OCI-LY3 (cell line): ENCODE measurements around the gene RALBP1.

ENCODE experiments used
- EZH2phosphoT487 ChIP-seq: fragments of 200-600 bp; shearing (Covaris generic); IDR thresholded peaks from 2 replicates; pipeline ENCODE4 v1.6.1; 2018; ENCODE audit warnings: antibody characterized with exemption, mixed run types, low read depth
- TF ChIP-seq, protein P1 (sequence below): fragments of 200-600, 300-600 bp; sonication (generic); IDR thresholded peaks from 2 replicates; pipeline ENCODE4 v1.5.1; 2014; ENCODE audit warnings: antibody characterized with exemption, low read length, low read depth

DNA sequence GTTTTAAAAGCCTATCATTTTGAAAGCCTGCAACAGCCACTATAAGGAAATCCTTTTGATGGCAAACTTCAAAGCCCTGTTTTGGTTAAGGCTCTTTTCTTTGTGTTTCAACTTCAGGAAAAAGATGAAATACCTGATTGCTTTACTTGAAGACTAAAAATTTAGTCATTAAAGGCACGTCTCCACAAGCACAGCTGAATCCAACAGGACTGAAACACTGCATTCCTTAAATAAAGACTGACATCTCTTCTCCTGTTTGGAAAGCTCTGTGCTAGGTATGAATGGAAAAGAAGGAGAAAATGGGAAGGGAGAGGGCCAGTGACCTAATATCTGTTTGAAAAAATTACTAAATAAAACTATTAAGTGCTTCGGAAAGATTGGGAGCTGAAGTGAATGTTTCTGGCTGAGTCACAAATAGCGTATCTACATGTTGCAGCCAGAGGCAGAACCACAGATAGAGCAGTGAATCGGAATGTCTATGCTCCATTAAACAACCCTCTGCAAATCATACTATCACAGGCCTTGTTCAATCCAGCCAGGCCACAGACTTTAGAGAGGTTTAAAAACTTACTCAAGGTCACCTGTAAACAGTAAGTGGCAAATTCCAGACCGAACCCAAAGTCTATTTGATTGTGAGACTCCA is 21.1 kb upstream of the RALBP1 start:
- TF ChIP-seq, protein P1, sequence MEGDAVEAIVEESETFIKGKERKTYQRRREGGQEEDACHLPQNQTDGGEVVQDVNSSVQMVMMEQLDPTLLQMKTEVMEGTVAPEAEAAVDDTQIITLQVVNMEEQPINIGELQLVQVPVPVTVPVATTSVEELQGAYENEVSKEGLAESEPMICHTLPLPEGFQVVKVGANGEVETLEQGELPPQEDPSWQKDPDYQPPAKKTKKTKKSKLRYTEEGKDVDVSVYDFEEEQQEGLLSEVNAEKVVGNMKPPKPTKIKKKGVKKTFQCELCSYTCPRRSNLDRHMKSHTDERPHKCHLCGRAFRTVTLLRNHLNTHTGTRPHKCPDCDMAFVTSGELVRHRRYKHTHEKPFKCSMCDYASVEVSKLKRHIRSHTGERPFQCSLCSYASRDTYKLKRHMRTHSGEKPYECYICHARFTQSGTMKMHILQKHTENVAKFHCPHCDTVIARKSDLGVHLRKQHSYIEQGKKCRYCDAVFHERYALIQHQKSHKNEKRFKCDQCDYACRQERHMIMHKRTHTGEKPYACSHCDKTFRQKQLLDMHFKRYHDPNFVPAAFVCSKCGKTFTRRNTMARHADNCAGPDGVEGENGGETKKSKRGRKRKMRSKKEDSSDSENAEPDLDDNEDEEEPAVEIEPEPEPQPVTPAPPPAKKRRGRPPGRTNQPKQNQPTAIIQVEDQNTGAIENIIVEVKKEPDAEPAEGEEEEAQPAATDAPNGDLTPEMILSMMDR, result no peak
- no peak for TF ChIP-seq EZH2phosphoT487
